Hepatocyte (in vitro differentiated cells): ENCODE results near the gene FAM120B. TPM values are rescaled to one million over a fixed set of nuclear protein-coding genes. Genes with fewer than 3 reads are reported as not detected.

ENCODE experiments used
- DNase-seq: peaks from one replicate; pipeline ENCODE4 v3.0.0-alpha.2; 2016; ENCODE audit warnings: low spot score
- H2AFZ ChIP-seq: fragments of 200-600 bp; sonication (generic); 2 replicates; pipeline ENCODE4 v1.6.0; 2016; ENCODE audit warnings: antibody characterized with exemption, mild to moderate bottlenecking
- H3K27ac ChIP-seq: fragments of 200-600 bp; sonication (generic); 2 replicates; pipeline ENCODE4 v1.5.1; 2016; ENCODE audit warnings: mild to moderate bottlenecking
- H3K27me3 ChIP-seq: fragments of 200-600 bp; sonication (generic); 2 replicates; pipeline ENCODE4 v1.6.1; 2016
- H3K36me3 ChIP-seq: fragments of 200-600 bp; sonication (generic); replicated peaks from 2 replicates; pipeline ENCODE4 v1.5.1; 2016; ENCODE audit warnings: low read depth; ENCODE audit not compliant: insufficient read depth
- H3K4me1 ChIP-seq: fragments of 200-600 bp; sonication (generic); 2 replicates; pipeline ENCODE4 v1.5.1; 2016; ENCODE audit warnings: mild to moderate bottlenecking, moderate library complexity; ENCODE audit not compliant: insufficient read depth
- H3K4me2 ChIP-seq: fragments of 200-600 bp; sonication (generic); 2 replicates; pipeline ENCODE4 v1.6.0; 2016
- H3K4me3 ChIP-seq: fragments of 200-600 bp; sonication (generic); 2 replicates; pipeline ENCODE4 v1.5.1; 2016; ENCODE audit warnings: mild to moderate bottlenecking
- H3K79me2 ChIP-seq: fragments of 200-600 bp; sonication (generic); 2 replicates; pipeline ENCODE4 v1.6.0; 2017; ENCODE audit warnings: mild to moderate bottlenecking
- H3K9me2 ChIP-seq: fragments of 200-600 bp; sonication (generic); replicated peaks from 2 replicates; pipeline ENCODE4 v1.6.0; 2017; ENCODE audit warnings: mild to moderate bottlenecking; ENCODE audit not compliant: insufficient read depth
- H3K9me3 ChIP-seq: fragments of 200-600 bp; sonication (generic); 2 replicates; pipeline ENCODE4 v1.5.1; 2016; ENCODE audit warnings: low read depth, mild to moderate bottlenecking
- H4K20me1 ChIP-seq: fragments of 200-600 bp; sonication (generic); 2 replicates; pipeline ENCODE4 v1.6.0; 2016; ENCODE audit warnings: mild to moderate bottlenecking; ENCODE audit not compliant: insufficient read depth, poor library complexity, severe bottlenecking
- CTCF ChIP-seq: fragments of 200-600 bp; sonication (generic); IDR thresholded peaks from 2 replicates; pipeline ENCODE4 v1.5.1; 2016; ENCODE audit warnings: antibody characterized with exemption, mild to moderate bottlenecking; ENCODE audit not compliant: poor library complexity
- EZH2 ChIP-seq: fragments of 200-600 bp; sonication (generic); IDR thresholded peaks from 2 replicates; pipeline ENCODE4 v1.6.1; 2016; ENCODE audit warnings: antibody characterized with exemption, mild to moderate bottlenecking, borderline replicate concordance
- EZH2phosphoT487 ChIP-seq: fragments of 200-600 bp; sonication (generic); IDR thresholded peaks from one replicate; pipeline ENCODE4 v1.6.1; 2018; ENCODE audit warnings: antibody characterized with exemption, mild to moderate bottlenecking, low read depth, moderate library complexity; ENCODE audit not compliant: unreplicated experiment, severe bottlenecking
- WGBS: methylation state at CpG from one replicate; pipeline ENCODE4 v1.1.6; 2016; ENCODE audit warnings: low lambda C conversion rate; ENCODE audit errors: missing lambda C conversion rate; 5-methylcytosine and 5-hydroxymethylcytosine counted together
- polyA plus RNA-seq: library from polyadenylated mRNA; unstranded; fragments of >200 nt; fragmentation: Nextera tagmentation; extraction: Ambion mirVana; gene quantifications from 2 replicates; pipeline ENCODE4 v1.2.1, GENCODE V29; 2016
- total RNA-seq: library from RNA; depleted of rRNA; stranded (reverse); fragments of >200 nt; gene quantifications from 2 replicates; pipeline ENCODE4 v1.2.3, GENCODE V29; 2014

The FAM120B gene
- 16.0 and 19.5 TPM in 2 replicates for total RNA-seq
- polyA plus RNA-seq = 25.0 and 25.8 TPM in 2 replicates

GRCh38 chr6:170306324-170307079, at the start of gene FAM120B:
Gene FAM120B, plus strand, starts transcription at chr6:170306758. Its CDS starts 10,633 bp downstream, at chr6:170317391.
- Histone ChIP-seq H3K27ac (peak within 1 kb of the TSS; percentile 73), H2AFZ (peak within 1 kb of the TSS; percentile 95), H3K4me3 (peak within 1 kb of the TSS; percentile 87), H3K27me3 (no peaks in the 10 kb centered on the region), H4K20me1 (peaks cover 38% of the 10 kb centered on the region), H3K79me2 (peaks cover 57% of the 10 kb centered on the region), H3K9me3 (no peaks in the 10 kb centered on the region), H3K4me2 (peak within 1 kb of the TSS; percentile 95), H3K9me2 (no peaks in the 10 kb centered on the region), H3K4me1 (peaks cover 23% of the 10 kb centered on the region), H3K36me3 (no peaks in the 10 kb centered on the region)
- TF ChIP-seq CTCF (no peak), EZH2 (no peak), EZH2phosphoT487 (no peak)
- peak; percentile 97 for DNase-seq
- 2% methylated on average over 79 of the region's 97 CpGs for WGBS

GRCh38 chr6:170257376-170257775, 49.2 kb upstream of the FAM120B start:
- no peaks in the 10 kb centered on the region for H3K9me2 ChIP-seq
- WGBS = 94% methylated on average over 4 of the region's 4 CpGs
- TF ChIP-seq EZH2 (no peak), EZH2phosphoT487 (no peak), CTCF (no peak)

GRCh38 chr6:170258407-170258806, 48.2 kb upstream of the FAM120B start:
- TF ChIP-seq CTCF = no peak
- TF ChIP-seq EZH2phosphoT487 = no peak
- no peak for TF ChIP-seq EZH2
- no peaks in the 10 kb centered on the region for H4K20me1 ChIP-seq
- H3K9me3 ChIP-seq = no peaks in the 10 kb centered on the region
- H3K4me3 ChIP-seq = no peak overlapping the region
- no peak overlapping the region for H2AFZ ChIP-seq
- DNase-seq = no peak
- no peak overlapping the region for H3K4me2 ChIP-seq
- no peak overlapping the region for H3K27ac ChIP-seq
- WGBS = 89% methylated on average over 6 of the region's 6 CpGs
- no peaks in the 10 kb centered on the region for H3K4me1 ChIP-seq
- H3K79me2 ChIP-seq = no peaks in the 10 kb centered on the region
- no peaks in the 10 kb centered on the region for H3K9me2 ChIP-seq
- no peaks in the 10 kb centered on the region for H3K36me3 ChIP-seq
- H3K27me3 ChIP-seq = no peaks in the 10 kb centered on the region

More at GRCh38 chr6:170257376-170257775, 49.2 kb upstream of the FAM120B start:
- Histone ChIP-seq H3K36me3 (no peaks in the 10 kb centered on the region), H3K4me1 (no peaks in the 10 kb centered on the region), H2AFZ (no peak overlapping the region), H3K4me2 (no peak overlapping the region), H3K4me3 (no peak overlapping the region), H3K9me3 (no peaks in the 10 kb centered on the region), H3K27ac (no peak overlapping the region), H4K20me1 (no peaks in the 10 kb centered on the region), H3K27me3 (no peaks in the 10 kb centered on the region), H3K79me2 (no peaks in the 10 kb centered on the region)
- DNase-seq = no peak
